Fibroblast of skin of scalp (primary cell): Measurements from ENCODE around the gene INTS7. TPM values are rescaled to one million over a fixed set of nuclear protein-coding genes. Genes with fewer than 3 reads are reported as not detected.
A peak's percentile ranks its signal among the peaks of the same experiment; 100 is the strongest.

Experiments used
- DNase-seq: peaks from one replicate; pipeline ENCODE4 v3.0.0-alpha.2; 2013
- polyA plus RNA-seq, 2 experiments: library from polyadenylated mRNA; unstranded; fragments of 120-200 nt; gene quantifications; one replicate each; pipeline ENCODE4 v1.2.1, GENCODE V29; 2013; ENCODE audit not compliant: insufficient read length in 2 of 2

Gene INTS7, protein sequence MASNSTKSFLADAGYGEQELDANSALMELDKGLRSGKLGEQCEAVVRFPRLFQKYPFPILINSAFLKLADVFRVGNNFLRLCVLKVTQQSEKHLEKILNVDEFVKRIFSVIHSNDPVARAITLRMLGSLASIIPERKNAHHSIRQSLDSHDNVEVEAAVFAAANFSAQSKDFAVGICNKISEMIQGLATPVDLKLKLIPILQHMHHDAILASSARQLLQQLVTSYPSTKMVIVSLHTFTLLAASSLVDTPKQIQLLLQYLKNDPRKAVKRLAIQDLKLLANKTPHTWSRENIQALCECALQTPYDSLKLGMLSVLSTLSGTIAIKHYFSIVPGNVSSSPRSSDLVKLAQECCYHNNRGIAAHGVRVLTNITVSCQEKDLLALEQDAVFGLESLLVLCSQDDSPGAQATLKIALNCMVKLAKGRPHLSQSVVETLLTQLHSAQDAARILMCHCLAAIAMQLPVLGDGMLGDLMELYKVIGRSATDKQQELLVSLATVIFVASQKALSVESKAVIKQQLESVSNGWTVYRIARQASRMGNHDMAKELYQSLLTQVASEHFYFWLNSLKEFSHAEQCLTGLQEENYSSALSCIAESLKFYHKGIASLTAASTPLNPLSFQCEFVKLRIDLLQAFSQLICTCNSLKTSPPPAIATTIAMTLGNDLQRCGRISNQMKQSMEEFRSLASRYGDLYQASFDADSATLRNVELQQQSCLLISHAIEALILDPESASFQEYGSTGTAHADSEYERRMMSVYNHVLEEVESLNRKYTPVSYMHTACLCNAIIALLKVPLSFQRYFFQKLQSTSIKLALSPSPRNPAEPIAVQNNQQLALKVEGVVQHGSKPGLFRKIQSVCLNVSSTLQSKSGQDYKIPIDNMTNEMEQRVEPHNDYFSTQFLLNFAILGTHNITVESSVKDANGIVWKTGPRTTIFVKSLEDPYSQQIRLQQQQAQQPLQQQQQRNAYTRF
- polyA plus RNA-seq (2013, experiment 1 of 2; ENCODE audit: insufficient read length): 16.3 TPM
- 15.2 TPM for polyA plus RNA-seq (2013, experiment 2 of 2; ENCODE audit: insufficient read length)

DNA sequence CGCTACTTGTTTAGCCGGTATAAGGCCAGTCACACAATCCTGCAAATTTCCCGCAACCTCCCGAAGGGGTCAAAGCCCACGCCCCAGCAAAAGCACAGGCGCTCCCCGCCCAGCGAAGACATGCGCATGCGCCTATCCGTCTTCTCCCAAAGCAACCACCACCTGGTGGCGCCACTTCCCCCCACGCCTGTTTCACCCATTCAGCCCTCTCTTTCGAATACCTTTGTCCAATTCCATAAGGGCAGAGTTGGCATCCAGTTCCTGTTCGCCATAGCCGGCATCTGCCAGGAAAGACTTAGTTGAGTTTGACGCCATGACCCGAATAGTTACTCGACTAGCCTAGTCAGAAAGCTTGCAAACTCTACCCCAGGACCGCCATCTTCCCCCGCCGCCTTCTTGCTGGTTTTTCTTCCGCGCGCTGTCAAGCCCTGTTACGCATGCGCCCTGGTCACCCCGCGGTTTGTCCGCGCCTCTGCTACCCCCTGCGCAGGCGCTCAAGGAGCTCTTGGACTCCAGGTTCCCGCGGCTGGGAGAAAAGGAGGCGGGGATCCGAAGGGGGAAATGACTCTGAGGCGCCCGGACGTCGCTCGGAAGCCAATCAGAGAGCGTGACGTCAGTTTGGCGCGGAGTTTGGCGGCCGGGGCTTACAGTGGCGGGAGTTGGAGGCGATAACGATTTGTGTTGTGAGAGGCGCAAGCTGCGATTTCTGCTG lies at the start of gene INTS7, which contains the start of gene DTL:
TSS of gene INTS7 (minus strand) at position 435 of the 712 bp plus-strand sequence. CDS start at position 315, 120 bp downstream.
TSS of gene DTL (plus strand) at position 626 of the 712 bp plus-strand sequence. CDS start 143 bp downstream, outside the sequence.
- DNase-seq: peak; percentile 100

DNA sequence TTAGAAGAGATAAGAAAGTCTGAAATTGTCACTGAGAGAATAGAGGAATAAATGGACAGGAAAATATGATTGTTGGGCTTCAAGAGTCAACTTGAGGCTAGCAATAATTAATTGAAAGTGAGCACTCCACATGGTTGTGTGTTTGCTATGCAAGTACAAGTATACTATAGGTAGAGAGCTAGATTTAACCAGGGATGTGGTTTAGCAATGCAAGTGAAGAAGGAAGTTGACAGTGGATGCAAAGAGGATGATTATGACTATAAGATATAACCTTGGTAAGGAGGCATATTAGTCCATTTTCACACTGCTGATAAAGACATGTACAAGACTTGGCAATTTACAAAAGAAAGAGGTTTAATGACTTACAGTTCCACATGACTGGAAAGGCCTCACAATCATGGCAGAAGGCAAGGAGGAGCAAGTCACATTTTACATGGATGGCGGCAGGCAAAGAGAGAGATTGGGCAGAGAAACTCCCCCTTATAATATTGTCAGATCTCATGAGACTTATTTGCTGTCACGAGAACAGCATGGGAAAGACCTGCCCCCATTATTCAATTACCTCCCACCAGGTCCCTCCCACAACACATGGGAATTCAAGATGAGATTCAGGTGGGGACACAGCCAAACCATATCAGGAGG lies 47.5 kb upstream of the INTS7 start:
- DNase-seq: no peak

- no peak for DNase-seq
Observed at GRCh38 chr1:212078826-212079225, 43.5 kb upstream of the INTS7 start.

DNA sequence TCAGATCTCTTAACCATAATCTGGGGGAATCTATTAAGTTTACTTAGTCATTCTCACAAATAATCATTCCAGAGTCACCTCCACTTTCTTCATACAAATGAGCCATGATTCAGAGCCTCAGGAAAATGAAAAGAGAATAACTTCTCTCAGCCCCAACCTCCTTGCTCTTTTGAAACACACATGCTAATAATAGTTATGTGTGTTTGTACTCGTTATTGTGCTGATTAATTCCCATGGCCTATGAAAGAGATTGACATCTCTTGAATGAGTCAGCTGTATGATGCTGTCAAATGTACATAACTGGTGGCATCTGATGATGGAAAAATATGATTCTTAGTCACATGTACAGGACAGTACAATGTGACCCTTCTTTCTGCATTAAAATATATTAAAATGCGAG lies 41.7 kb upstream of the INTS7 start:
- no peak for DNase-seq

- DNase-seq: no peak
Observed at GRCh38 chr1:212074856-212075255, 39.5 kb upstream of the INTS7 start.

- no peak for DNase-seq
Observed at GRCh38 chr1:212074313-212074712, 39.0 kb upstream of the INTS7 start.

DNA sequence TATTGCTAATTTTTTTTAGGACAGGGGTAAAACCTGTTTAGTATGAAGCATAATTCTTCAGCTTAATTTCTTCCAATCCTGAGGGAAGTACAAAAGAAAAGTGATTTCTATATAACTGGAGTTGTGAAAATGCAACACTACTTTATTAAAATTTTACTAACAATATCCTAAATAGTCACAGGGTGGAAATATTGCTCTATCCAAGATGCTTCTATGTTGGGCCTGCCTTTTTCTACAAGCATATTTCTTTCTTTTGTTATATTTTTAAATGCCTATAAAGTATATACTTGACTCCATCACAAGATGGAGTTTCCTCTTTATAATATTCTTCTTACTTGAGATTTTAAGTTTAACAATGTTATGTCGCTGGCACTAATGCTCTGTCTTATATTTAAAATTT lies 38.1 kb upstream of the INTS7 start:
- DNase-seq: no peak

DNA sequence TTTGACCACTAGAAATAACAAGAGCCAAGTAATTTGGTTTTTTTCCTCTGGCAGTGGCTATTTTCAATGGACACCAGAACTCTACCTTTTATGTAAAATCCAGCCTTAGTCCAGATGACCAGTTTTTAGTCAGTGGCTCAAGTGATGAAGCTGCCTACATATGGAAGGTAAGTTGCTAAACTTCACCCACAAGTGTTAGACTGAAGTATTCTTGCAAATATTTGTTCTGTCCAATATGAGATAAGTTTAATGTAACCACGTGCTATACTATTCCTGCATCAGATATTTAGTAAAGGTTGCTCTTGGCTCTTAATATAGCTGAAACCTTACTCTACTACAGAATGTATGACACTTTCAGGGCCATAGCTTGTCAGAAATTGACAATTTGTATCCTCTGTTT lies 36.7 kb upstream of the INTS7 start:
- DNase-seq: no peak

GRCh38 chr1:212070720-212071302 lies 35.5 kb upstream of the INTS7 start:
- peak; percentile 52 for DNase-seq

DNA sequence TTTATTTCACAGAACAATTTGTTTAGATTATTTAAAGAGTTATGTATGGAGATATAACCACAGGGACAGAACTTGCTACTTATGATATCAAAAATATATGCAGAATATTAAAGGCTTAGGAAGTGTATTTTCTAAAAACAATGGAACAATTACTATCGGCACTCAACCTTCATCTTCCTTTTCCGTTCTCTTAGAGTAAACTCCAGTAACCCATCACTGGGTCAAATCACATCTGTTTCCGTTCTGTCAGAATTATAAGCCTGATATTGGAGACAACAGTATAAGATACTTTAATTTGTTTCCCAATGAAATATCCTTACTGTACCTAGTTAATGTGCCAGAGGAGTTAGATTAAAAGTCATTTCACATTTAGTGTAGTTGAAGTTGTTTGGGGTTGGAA lies 32.4 kb upstream of the INTS7 start:
- DNase-seq: no peak

DNA sequence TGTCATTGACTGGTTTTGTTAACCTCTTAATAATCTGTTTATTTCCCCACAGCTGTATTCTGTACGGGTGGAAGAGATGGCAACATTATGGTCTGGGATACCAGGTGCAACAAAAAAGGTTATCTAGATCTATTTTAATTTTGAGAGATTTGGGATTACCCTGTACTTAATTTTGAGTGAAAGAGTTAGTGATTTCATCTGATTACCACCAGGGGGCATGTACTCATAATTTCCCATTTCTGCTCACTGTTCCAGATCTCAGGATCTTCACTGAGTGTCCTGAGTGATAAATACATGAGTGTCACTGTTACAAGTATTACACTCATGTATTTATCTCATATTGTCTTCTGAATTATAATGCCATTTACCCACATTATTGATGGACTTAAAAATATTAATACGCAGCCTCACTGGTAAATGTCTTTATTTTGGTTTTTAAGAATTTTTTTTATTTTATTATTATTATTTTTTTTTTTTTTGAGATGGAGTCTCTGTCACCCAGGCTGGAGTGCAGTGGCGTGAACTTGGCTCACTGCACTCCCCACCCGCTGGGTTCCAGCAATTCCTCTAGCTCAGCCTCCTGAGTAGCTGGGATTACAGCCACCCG lies 27.6 kb upstream of the INTS7 start:
- DNase-seq: peak; percentile 59

DNA sequence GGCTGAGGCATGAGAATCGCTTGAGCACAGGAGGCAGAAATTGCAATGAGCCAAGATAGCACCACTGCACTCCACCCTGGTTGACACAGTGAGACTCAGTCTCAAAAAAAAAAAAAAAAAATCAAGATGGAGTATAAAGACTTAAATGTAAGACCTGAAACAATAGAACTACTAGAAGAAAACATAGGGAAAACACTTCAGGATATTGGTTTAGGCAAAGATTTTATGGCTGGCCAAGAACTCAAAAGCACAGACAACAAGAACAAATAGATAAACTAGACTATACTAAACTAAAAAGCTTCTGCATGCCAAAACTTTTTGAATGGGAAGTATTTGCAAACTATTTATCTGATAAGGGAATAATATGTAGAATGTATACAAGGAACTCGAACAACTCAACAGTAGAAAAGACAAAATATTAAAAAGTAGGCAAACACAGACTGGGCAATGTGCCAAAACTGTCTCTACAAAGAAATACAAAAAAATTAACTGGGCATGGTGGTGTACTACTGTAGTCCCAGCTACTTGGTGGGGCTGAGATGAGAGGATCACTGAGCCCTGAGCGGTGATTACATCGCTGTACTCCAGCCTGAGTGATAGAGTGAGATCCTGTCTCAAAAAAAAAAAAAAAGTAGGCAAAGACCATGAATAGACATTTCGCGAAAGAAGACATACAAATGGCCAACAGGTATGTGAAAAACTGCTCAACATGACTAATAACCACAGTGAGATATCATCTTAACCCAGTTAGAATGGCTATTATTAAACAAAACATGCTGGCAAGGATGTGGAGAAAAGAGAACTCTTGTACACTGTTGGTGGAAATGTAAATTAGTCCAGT lies 25.5 kb upstream of the INTS7 start:
- DNase-seq: no peak

GRCh38 chr1:212055333-212055732 lies 20.0 kb upstream of the INTS7 start:
- no peak for DNase-seq

- no peak for DNase-seq
Observed at GRCh38 chr1:212053993-212054392, 18.6 kb upstream of the INTS7 start.

- DNase-seq: peak; percentile 26
Observed at GRCh38 chr1:212045981-212046380, 10.6 kb upstream of the INTS7 start.

DNA sequence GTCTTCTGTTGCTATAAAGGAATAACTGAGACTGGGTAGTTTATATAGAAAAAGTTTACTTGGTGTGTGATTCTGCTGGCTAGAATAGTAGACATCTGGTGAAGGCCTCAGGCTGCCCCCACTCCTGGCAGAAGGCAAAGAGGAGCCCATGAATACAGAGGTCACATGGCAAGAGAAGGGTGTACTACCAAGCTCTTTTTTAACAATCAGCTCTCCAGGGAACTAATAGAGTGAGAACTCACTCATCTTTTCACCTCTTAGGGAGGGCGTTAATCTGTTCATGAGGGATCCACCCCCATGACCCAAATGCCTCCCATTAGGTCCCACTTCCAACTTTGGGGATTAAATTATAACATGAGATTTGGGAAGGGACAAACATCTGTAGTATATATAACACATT lies 9.5 kb upstream of the INTS7 start:
- DNase-seq: no peak

DNA sequence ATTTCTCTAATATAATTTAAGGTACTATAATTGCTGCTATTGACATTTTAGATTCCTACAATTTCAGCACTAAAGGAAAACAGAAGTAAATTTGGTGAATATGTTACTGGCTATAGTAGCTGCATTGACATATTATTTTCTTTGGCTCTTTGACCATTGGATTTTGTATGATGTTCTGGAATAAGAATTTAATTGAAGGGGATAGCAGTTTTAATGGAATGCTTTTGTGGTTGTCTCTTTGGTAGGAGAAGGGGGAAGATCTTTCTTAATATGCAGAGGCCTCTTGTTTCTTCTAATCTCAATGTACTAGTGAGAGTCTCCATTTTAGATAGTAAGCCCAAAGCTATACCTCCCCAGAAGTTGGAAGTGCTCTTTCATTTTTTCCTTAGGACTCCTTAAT lies 7.1 kb upstream of the INTS7 start:
- peak; percentile 66 for DNase-seq

DNA sequence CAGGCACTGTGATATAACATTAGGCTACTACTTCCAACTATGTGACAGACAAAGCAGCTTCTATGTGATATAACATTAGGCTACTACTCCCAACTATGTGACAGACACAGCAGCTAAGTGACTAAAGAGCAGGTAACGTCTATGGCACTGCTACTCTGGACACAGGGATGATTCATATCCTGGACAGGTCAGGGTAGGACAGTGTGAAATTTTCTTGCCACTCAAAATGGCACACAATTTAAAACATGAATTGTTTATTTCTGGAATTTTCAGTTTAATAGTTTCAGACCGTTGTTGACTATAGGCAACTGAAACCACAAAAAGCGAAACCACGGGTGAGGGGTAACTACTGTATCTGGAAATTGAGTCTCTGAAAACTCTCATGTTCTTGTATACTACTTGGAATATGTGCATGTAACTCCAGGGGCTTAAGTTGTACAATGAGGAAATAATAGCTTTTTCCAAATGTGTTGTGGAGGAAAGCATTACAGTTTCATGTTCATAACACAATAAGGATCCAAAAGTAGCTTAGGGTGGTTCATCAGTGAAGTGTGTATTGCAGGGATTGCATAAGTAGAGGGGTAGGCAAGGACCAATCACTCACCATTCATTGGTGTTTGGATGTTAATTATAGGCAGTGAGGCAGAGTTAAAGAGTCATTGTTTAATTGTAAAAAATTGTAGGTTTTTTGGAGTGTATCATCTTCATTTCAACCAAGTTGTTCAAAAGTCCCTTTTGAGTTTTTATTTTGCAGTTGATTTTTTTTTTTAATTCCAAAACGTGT lies 5.5 kb upstream of the INTS7 start:
- no peak for DNase-seq

GRCh38 chr1:212039622-212040021 lies 4.3 kb upstream of the INTS7 start:
- DNase-seq: no peak
